Measurements from ENCODE around the gene KRTDAP.

The KRTDAP gene

DNA sequence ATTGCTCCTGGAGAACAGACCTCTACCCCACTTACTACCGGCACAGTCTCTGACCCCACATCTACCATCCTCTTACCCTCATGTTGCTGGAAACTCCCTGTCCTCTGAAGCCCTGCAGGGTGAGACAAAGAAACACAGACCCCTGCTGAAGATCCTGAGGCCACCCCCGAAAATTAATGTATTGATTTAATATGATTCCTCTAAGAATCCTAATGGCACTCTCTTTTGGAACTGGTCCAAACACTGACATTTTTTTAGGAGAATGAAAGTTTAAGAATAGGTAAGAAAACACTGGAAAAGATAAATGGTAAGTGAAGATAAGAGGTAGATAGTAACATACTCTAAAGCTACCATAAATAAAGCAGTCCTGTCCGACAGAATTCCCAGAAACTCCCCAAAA is 17.9 kb upstream of the KRTDAP start:
- DNase-seq (ENCODE audit: low read depth, low spot score) = no peak
- TF ChIP-seq, protein P1, sequence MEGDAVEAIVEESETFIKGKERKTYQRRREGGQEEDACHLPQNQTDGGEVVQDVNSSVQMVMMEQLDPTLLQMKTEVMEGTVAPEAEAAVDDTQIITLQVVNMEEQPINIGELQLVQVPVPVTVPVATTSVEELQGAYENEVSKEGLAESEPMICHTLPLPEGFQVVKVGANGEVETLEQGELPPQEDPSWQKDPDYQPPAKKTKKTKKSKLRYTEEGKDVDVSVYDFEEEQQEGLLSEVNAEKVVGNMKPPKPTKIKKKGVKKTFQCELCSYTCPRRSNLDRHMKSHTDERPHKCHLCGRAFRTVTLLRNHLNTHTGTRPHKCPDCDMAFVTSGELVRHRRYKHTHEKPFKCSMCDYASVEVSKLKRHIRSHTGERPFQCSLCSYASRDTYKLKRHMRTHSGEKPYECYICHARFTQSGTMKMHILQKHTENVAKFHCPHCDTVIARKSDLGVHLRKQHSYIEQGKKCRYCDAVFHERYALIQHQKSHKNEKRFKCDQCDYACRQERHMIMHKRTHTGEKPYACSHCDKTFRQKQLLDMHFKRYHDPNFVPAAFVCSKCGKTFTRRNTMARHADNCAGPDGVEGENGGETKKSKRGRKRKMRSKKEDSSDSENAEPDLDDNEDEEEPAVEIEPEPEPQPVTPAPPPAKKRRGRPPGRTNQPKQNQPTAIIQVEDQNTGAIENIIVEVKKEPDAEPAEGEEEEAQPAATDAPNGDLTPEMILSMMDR (IDR thresholded peaks at IDR 0.05; ENCODE audit: low read depth, low read length) = no peak
- no peak overlapping the region for H3K4me3 ChIP-seq (ENCODE audit: low read depth, low read length)
- in situ Hi-C loops (cut with HindIII; ENCODE audit: low sequenced_read_pairs) = no loop called here

DNA sequence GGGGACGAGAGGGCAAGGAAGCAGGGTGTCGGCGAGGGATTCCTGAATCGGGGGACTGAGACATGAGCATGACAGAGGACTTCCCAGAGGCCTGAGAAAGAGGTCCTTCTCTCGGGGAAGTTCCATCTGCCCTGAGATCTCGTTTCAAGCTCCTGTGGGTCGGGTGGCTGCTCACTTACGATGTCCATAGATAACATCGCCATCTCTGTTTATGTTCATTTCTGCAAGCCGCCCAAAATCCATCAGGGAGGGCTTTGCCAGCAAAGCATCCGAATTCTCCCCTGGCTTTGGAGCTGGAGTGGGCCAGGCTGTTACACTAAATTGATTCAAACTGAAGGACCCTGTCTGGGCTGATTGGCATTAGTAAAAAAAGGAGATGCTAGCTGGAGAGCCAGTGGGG is 17.3 kb upstream of the KRTDAP start:
- TF ChIP-seq, protein P1 (IDR thresholded peaks at IDR 0.05; ENCODE audit: low read depth, low read length) = no peak
- in situ Hi-C loops (cut with HindIII; ENCODE audit: low sequenced_read_pairs) = no loop called here
- DNase-seq (ENCODE audit: low read depth, low spot score) = no peak
- no peak overlapping the region for H3K4me3 ChIP-seq (ENCODE audit: low read depth, low read length)

DNA sequence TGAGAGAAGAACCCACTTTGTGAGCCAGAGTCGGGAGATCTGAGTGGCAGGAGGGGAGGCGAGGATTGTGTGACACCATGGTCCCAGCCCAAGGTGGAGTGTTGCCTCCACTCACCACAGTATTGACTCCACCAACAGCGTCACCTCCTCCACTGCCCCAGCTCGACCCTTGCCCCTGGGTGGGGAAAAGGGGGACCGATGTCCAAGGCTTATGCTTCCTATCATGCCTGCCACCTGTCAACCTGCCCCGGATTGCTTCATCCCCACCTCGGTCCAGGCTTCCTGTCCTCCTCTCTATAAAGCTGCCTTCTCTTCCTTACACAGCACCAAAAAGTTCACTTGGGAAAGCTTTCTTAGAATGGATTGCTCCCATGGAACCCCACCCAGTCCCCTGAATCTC is 15.7 kb upstream of the KRTDAP start:
- in situ Hi-C loops (cut with HindIII; ENCODE audit: low sequenced_read_pairs) = no loop called here
- TF ChIP-seq, protein P1 (IDR thresholded peaks at IDR 0.05; ENCODE audit: low read depth, low read length) = no peak
- H3K4me3 ChIP-seq (ENCODE audit: low read depth, low read length) = no peak overlapping the region
- DNase-seq (ENCODE audit: low read depth, low spot score) = no peak

DNA sequence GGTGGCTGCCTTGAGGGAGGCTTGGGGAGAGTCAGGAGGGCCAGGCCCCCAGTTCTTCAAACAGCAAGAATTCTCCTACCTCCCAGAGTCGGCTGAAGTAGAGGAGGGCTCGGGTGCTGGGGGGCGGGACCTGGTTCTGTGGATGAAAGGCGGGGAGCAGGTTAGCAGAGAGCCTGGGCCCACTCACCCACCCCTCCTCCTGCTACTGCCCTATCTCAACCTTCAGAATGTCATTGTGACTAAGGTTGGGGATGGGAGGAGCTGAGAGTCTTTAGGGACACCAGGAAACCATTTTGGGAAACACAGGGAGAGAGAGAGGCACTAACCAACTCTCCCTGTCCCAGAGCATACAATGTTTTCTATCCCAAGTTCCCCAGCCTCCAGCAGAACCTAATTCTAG is 12.5 kb upstream of the KRTDAP start:
- TF ChIP-seq, protein P1 (IDR thresholded peaks at IDR 0.05; ENCODE audit: low read depth, low read length) = no peak
- no peak for DNase-seq (ENCODE audit: low read depth, low spot score)
- in situ Hi-C loops (cut with HindIII; ENCODE audit: low sequenced_read_pairs) = no loop called here

DNA sequence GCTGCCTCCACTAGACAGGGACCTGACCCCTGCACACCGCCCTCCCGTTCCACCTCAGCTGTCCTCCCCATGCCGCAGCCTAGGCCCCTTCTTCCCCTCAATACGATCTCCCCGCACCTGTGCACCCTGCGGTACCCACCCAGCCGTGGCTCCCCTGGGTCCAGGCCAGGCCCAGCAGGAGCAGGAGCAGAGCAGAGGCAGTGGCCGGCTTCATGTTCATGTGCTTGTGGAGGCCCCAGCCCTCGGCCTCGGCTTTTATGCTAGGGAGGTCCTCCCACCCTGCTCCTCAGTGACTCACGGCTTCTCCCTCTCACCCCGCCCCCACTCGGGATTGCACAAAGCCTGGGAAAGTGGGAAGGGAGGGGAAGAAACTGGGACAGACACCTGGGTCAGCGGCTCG is 11.4 kb upstream of the KRTDAP start:
- in situ Hi-C loops (cut with HindIII; ENCODE audit: low sequenced_read_pairs) = no loop called here

More for the DNA sequence above, 12.5 kb upstream of the KRTDAP start:
- H3K4me3 ChIP-seq (ENCODE audit: low read depth, low read length) = no peak overlapping the region

DNA sequence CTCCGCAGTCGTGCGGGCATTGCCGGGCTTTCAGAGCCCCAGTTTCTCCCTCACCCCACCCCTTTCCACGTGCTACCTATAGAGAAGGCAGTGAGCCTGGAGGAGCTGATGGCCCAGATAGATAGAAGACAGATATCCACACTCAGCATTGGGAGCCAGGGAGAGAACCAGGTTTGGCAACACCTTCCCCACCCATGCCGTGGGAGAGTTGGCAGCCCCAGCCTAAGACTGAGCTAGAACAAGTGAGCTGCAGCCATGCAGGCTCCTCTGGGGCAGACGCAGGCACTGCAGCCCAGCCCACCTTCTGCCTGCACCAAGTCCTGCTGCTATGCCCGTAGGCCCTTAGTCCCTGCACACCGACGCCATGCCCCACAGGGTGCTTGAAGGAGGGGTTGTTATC is 10.3 kb upstream of the KRTDAP start:
- TF ChIP-seq, protein P1 (IDR thresholded peaks at IDR 0.05; ENCODE audit: low read depth, low read length) = no peak
- in situ Hi-C loops (cut with HindIII; ENCODE audit: low sequenced_read_pairs) = no loop called here
- no peak overlapping the region for H3K4me3 ChIP-seq (ENCODE audit: low read depth, low read length)
- no peak for DNase-seq (ENCODE audit: low read depth, low spot score)

More for the DNA sequence above, 11.4 kb upstream of the KRTDAP start:
- TF ChIP-seq, protein P1 (IDR thresholded peaks at IDR 0.05; ENCODE audit: low read depth, low read length) = no peak
- no peak for DNase-seq (ENCODE audit: low read depth, low spot score)
- no peak overlapping the region for H3K4me3 ChIP-seq (ENCODE audit: low read depth, low read length)

DNA sequence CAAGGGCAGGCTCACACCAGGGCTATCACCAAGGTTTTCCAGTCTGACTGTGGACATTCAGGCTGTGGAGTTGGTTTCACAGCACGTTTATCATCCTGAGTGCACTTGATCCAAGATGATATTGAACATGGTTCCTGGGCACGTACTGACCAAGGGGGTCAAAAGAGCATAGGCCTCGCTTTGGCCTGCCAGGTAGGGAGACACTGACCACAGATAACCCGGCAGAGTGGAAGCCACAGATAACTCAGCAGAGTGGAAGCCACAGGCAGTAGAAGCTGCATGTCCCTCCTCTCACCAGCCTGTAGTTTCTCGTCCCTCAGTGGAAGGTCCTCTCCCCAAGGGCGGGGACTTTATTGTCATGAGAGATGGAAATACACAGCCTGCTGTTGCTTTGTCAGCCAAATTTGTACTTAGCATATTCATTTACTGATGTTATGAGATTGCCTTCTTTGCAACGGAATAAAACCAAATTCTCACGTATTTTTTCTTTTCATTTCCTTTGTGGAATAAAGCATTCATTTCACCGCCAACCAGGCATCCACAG is 8.8 kb upstream of the KRTDAP start:
- in situ Hi-C loops (cut with HindIII; ENCODE audit: low sequenced_read_pairs) = no loop called here
- no peak for DNase-seq (ENCODE audit: low read depth, low spot score)
- TF ChIP-seq, protein P1 (IDR thresholded peaks at IDR 0.05; ENCODE audit: low read depth, low read length) = no peak
- H3K4me3 ChIP-seq (ENCODE audit: low read depth, low read length) = no peak overlapping the region
